Progenitor cell of endocrine pancreas (in vitro differentiated cells): Measurements from ENCODE around the gene IQCC. TPM values are rescaled to one million over a fixed set of nuclear protein-coding genes. Genes with fewer than 3 reads are reported as not detected.
A peak's percentile ranks its signal among the peaks of the same experiment; 100 is the strongest.

ENCODE experiments used
- DNase-seq: peaks from one replicate; pipeline ENCODE4 v3.0.0; 2021; ENCODE audit warnings: low spot score; ENCODE audit not compliant: unreplicated experiment
- H3K27ac Mint-ChIP-seq: 2 replicates; pipeline ENCODE4 v1.8.0; 2021; ENCODE audit warnings: mild to moderate bottlenecking, moderate library complexity, mixed read lengths
- H3K27me3 Mint-ChIP-seq: 2 replicates; pipeline ENCODE4 v1.8.0; 2021; ENCODE audit warnings: mixed read lengths
- H3K36me3 Mint-ChIP-seq: 2 replicates; pipeline ENCODE4 v1.8.0; 2022; ENCODE audit warnings: mixed read lengths; ENCODE audit not compliant: insufficient read depth
- H3K4me1 Mint-ChIP-seq: 2 replicates; pipeline ENCODE4 v1.8.0; 2021; ENCODE audit warnings: low read depth, mixed read lengths
- H3K4me3 Mint-ChIP-seq: 2 replicates; pipeline ENCODE4 v1.8.0; 2021; ENCODE audit warnings: low read depth, mild to moderate bottlenecking, moderate library complexity, mixed read lengths
- H3K9me3 Mint-ChIP-seq: 2 replicates; pipeline ENCODE4 v1.8.0; 2021; ENCODE audit warnings: low read depth, mixed read lengths
- CTCF ChIP-seq: fragments of 200-600 bp; sonication (generic); IDR thresholded peaks from one replicate; pipeline ENCODE4 v1.5.0; 2021; ENCODE audit warnings: antibody characterized with exemption, mild to moderate bottlenecking; ENCODE audit not compliant: unreplicated experiment
- total RNA-seq: library from RNA; stranded (reverse); gene quantifications from 2 replicates; pipeline ENCODE4 v1.2.1, GENCODE V29; 2021

Gene IQCC
- total RNA-seq, 1 donor from 2014 or later: 5.1 TPM

DNA sequence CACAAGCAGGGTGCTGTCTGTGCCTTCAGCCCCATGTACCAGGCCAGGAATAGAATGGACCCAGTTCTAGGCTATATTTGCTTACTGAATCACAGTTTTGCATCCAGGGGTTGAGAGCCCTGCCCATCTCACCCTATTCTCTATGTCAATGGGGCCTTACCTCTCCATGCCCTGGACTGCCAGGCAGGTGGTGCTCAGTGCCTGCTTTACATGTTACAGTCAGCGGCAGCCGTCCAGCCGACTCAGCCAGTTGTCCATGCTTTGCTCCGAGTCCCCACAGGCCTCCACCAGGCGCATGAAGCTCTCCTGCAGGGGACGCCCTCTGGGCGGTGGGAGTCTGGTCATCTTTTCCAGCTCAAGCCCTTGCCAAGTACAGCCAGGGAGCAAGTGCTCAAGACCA lies 29.3 kb downstream of the IQCC start:
- H3K27ac Mint-ChIP-seq: no peak overlapping the region
- no peaks in the 10 kb centered on the region for H3K9me3 Mint-ChIP-seq
- no peaks in the 10 kb centered on the region for H3K27me3 Mint-ChIP-seq
- H3K36me3 Mint-ChIP-seq: peaks cover 8% of the 10 kb centered on the region
- H3K4me3 Mint-ChIP-seq: no peak overlapping the region
- no peak for DNase-seq
- H3K4me1 Mint-ChIP-seq: peaks cover 9% of the 10 kb centered on the region
- no peak for TF ChIP-seq CTCF

GRCh38 chr1:32239337-32239736 lies 33.9 kb downstream of the IQCC start:
- TF ChIP-seq CTCF: no peak
- DNase-seq: no peak
- Mint-ChIP-seq H3K9me3 (no peaks in the 10 kb centered on the region), H3K4me1 (peaks cover 14% of the 10 kb centered on the region), H3K27ac (peak overlapping the region; percentile 91), H3K36me3 (peaks cover 4% of the 10 kb centered on the region), H3K27me3 (no peaks in the 10 kb centered on the region), H3K4me3 (peak overlapping the region; percentile 72)

DNA sequence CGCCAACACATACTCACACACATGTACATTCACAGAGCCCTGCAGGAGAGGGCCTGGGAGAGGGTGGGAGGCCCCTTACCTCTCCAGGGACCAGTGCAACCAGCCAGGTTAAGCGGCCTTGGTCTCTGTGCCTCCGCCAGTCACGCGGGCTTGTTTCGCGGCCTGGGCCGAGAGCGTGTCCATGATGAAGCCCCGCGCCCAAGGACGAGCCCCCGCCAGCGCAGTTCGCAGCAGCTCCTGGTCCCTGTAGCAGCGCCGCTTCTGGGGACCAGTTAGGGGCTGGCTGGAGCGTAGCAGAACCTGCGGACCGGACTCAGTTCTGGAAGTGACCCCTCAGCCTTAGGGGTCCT lies 34.3 kb downstream of the IQCC start:
- peak overlapping the region; percentile 91 for H3K27ac Mint-ChIP-seq
- H3K27me3 Mint-ChIP-seq: no peaks in the 10 kb centered on the region
- peaks cover 4% of the 10 kb centered on the region for H3K36me3 Mint-ChIP-seq
- TF ChIP-seq CTCF: no peak
- peak; percentile 44 for DNase-seq
- H3K4me1 Mint-ChIP-seq: peaks cover 14% of the 10 kb centered on the region
- no peaks in the 10 kb centered on the region for H3K9me3 Mint-ChIP-seq
- H3K4me3 Mint-ChIP-seq: peak overlapping the region; percentile 72

- DNase-seq: peak; percentile 84
- H3K27me3 Mint-ChIP-seq: no peaks in the 10 kb centered on the region
- H3K27ac Mint-ChIP-seq: peak overlapping the region; percentile 93
- peaks cover 14% of the 10 kb centered on the region for H3K4me1 Mint-ChIP-seq
- peak; percentile 33 for TF ChIP-seq CTCF
- H3K4me3 Mint-ChIP-seq: peak overlapping the region; percentile 72
- peaks cover 4% of the 10 kb centered on the region for H3K36me3 Mint-ChIP-seq
- H3K9me3 Mint-ChIP-seq: no peaks in the 10 kb centered on the region
Observed at GRCh38 chr1:32240140-32240951, 34.9 kb downstream of the IQCC start.

DNA sequence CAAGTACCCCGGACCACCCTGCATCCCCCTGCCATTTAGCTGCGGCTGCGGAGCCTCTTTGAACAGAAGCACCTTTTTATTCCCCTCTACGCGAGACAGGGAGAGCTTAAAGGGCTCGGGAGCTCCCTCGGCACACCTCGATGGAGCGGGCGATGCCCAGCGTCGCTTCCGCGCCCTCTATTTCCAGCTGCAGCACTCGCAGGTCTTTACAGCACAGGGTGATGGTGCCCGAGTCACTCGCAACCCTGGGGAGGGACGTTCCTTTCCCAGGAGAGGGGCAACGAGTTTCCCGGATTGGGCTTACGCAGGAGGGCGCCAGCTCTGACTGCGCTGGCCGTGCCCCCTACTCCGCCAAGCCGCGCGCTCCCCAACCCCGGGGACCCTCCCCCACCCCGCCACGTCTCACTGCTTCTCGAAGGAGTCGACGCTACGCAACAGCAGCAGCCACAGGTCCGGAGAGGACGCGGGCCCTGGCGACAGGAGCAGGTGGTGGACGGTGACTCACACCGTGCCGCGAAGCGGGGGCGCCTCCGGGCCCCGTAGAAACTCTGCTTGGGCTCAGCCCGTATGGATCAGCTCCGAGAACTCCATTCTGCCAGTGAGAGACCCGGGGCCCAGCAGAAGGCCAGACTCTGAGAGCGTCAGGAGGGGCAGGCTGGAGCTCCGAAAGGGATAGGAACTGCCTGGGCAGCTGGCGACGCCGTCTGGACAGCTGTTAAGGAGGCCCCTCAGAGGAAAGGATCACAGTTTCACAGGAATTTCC lies 35.7 kb downstream of the IQCC start:
- Mint-ChIP-seq H3K27ac (peak overlapping the region; percentile 93), H3K4me1 (peaks cover 12% of the 10 kb centered on the region), H3K9me3 (no peaks in the 10 kb centered on the region), H3K27me3 (no peaks in the 10 kb centered on the region), H3K4me3 (peak overlapping the region; percentile 72), H3K36me3 (peaks cover under 1% of the 10 kb centered on the region)
- peak; percentile 39 for DNase-seq
- TF ChIP-seq CTCF: no peak
